Measurements from ENCODE around the gene PTMA. TPM values are rescaled to one million over a fixed set of nuclear protein-coding genes. Genes with fewer than 3 reads are reported as not detected.

PTMA gene
- total RNA-seq, 2 experiments from 2014 or later = 1,300 to 1,326 TPM

Other genes starting within 250 kb of the PTMA start
- 100 to 1,000 TPM; 454 to 476 TPM for gene NCL, start 244.0 kb upstream of the PTMA start, total RNA-seq
- 1 to 10 TPM; 3.4 to 3.9 TPM for gene NMUR1, start 178.1 kb upstream of the PTMA start, total RNA-seq
- gene TEX44, start 115.7 kb upstream of the PTMA start, total RNA-seq = not detected
- 10 to 100 TPM; 36.7 to 37.7 TPM for gene PDE6D, start 72.8 kb downstream of the PTMA start, total RNA-seq
- 10 to 100 TPM; 35.1 to 38.4 TPM for gene COPS7B, start 77.9 kb downstream of the PTMA start, total RNA-seq
- not detected for gene NPPC, start 217.9 kb downstream of the PTMA start, total RNA-seq

Measured in activated CD4-positive, alpha-beta memory T cell treated with anti-CD3 and anti-CD28 coated beads, Interleukin-2, amount 10 ng/mL, durations not matched to agents 7 days and 5 days (primary cell).